HG03097 (cell line): Measurements from ENCODE around the gene RTL3.
"Not testable (repeated sequence)": the region's sequence is repeated elsewhere in the genome, so short reads cannot be mapped to it uniquely, and the experiment has no call there.

ENCODE experiments used
- ATAC-seq: cut with Tn5 transposase; IDR thresholded peaks from one replicate; pipeline ENCODE4 v1.9.1; 2021; ENCODE audit not compliant: unreplicated experiment, low FRiP score

The RTL3 gene, protein sequence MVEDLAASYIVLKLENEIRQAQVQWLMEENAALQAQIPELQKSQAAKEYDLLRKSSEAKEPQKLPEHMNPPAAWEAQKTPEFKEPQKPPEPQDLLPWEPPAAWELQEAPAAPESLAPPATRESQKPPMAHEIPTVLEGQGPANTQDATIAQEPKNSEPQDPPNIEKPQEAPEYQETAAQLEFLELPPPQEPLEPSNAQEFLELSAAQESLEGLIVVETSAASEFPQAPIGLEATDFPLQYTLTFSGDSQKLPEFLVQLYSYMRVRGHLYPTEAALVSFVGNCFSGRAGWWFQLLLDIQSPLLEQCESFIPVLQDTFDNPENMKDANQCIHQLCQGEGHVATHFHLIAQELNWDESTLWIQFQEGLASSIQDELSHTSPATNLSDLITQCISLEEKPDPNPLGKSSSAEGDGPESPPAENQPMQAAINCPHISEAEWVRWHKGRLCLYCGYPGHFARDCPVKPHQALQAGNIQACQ

DNA sequence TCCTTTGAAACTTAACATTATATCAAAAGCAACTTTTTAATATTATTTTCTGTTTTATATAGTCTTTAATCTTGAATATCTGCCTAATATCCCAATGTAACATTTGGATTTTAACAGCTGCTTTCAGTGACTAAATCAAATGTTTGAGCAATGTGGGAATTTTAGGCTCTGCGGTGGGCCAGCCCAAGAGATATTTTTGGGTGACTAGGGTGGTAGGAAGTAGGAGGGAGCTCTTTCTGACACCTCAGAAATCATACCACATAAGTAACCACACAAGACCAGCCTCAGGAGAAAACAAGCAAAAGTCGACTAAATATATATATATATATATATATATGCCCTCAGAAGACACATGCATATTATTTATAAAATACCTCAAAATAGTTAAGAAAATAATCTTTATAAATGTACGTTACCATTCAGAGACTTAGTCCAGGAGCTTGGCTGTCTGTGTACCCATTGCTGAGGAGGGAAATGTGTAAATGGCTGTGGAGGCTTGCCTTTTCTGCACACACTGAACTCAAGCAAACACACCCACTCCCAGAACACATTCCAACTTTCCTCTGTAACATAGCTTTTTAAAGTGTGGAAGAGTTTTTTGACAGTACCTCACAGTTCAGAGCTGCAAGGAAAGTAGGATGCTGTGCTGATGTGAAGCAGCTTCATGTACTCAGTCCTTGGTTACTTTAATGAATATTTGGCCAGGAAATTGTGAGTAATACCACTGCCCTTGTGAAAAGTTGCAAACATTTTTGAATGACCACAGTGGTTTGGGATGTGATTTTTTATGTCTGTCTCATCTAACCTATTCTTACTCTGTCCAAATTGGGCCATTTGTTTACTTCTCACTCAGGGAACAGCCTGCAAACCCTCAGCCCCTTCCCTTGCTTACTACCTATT is at the start of gene RTL3:
TSS of gene RTL3 (minus strand) at position 484 of the 900 bp plus-strand sequence. CDS start 908 bp downstream, outside the sequence.
- ATAC-seq, result no peak

DNA sequence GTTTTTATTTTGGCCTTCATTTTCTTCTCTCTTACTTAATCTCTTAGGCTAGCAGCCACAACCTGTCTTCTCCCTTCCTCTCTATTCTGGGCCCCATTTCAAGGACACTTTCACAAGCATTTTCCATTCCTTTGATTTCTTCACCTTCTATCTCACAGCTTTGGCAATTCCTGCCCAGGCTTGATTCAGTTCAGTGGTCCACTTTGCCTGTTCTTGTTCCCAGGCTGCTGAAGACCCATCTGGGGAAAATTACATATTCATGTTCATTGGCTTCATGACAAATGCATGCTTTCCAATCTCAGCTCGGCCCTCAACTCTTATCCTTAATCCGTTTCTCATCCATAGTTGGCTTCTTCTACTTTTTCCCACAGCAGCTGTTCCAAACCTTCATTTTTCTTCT is 49.7 kb upstream of the RTL3 start:
- ATAC-seq, result no peak

DNA sequence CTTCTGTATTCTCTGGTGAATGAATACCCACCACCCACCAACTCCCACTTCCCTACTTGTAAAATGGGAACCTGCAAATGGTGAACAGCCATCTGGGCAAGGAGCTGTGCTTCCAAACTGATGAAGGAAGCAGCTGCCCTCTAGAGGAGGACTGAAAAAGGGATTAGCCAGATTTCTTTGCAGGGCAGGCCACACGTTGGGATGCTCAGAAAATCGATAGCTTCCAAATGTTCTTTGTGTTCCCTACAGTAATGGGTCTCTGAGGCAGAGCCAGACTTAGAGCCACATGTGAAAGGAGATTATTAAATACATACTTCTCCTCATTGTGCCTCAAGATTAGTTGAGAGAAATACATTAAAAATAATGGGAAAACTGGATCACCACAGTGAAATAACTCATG is 49.1 kb upstream of the RTL3 start:
- ATAC-seq, result no peak

DNA sequence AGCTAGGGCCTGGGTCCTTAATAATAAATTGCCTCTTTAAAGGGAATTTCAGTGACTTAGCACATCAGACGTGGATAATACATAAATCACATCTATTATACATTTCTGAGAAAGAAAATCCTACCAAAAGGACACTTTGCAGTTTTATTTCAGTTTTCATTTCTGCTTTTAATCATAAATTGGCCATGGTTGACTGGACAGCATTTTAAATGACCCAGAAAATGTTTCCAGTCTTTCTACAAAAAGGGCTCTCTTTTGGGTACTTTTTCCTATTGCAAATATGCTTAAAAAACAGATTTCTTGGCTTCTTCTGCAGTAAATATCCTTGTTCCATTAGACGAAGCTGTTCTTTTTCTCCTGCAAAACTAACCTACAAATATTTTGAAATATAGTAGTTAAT is 46.9 kb upstream of the RTL3 start:
- no peak for ATAC-seq

DNA sequence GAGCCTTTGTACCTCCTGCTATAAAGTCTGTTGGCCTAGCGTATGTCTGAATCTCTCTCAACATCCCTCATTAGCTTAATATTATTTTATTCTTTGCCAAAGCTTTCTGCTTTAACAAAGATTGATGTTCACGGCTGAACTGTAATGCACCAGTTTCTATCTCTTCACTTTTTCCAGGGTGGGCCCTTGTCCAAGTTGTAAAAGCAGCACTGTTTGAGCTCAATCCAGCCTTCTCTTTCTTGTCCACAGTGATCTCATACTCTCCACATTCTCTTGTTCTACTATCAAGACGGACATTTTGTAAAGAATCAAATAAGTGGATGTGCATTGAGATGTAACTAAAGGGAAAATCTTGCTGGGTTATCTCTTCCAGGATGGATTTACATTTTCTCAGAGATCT is 34.4 kb upstream of the RTL3 start:
- ATAC-seq, result no peak

DNA sequence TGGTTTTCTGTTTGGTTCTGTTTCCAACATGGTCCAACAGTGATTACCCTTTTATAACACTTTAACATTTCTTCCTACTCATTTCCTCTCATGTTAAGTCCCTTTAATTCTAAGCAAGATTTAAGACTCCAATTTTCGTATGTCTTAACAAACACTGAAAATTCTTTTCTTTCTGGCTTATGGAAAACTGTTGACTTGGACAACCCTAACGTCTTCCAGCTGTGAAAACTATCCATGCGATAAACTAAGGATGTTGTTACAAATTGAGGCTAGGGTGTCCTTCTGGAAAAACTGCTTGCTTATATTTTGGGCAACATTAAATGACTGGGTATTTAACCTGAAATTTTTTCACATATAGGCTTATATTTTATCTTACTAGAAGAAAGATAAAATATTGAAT is 33.9 kb upstream of the RTL3 start:
- no peak for ATAC-seq

DNA sequence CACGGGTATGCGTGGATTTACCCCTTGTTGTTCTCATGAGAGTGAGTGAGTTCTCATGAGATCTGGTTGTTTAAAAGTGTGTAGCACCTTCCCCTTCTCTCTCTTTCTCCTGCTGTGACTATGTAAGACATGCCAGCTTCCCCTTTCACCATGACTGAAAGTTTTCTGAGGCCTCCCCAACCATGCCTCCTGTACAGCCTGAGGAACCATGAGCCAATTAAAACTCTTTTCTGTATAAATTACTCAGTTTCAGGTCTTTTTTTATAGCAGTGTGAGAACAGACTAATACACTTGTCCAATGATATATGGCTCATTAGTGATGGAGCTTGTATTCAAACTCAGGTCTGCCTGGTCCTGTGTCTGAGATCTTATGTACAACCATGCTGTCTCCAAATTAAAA is 28.5 kb upstream of the RTL3 start:
- peak; percentile 70 for ATAC-seq

DNA sequence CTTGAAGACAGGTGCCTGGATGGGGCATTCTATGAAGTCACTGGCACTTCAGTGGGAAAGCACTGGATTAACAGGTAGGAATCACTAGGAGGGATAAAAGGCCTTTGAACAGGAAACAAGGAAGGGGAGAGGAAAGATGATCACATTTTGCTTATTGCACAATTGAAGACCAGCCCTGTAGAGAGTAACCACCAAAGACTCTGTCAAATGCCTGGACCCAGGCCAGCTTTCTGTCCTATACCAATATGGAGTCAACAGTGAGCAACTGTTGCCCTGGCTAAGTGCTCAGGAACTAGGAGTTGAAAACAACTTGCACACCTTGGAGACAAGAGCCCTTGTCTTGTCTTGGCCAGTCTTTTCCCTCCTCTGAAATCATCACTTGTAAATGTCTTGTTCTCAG is 14.1 kb upstream of the RTL3 start:
- ATAC-seq, result no peak

DNA sequence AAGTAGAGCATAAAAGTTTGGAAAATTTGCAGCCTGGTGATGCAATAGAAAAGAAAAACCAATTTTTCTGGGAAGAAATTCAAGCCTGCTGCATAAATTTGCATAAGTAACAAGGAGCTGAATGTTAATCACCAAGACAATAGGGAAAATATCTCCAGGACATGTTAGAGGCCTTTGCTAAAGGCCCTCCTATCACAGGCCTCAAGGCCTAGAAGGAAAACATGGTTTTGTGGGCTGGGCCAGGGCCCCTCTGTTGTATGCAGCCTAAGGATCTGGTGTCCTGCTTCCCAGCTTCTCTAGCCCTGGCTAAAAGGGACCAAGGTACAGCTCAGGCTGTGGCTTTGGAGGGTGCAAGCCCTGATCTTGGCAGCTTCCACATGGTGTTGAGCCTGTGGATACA is 6.2 kb upstream of the RTL3 start:
- ATAC-seq, result no peak

DNA sequence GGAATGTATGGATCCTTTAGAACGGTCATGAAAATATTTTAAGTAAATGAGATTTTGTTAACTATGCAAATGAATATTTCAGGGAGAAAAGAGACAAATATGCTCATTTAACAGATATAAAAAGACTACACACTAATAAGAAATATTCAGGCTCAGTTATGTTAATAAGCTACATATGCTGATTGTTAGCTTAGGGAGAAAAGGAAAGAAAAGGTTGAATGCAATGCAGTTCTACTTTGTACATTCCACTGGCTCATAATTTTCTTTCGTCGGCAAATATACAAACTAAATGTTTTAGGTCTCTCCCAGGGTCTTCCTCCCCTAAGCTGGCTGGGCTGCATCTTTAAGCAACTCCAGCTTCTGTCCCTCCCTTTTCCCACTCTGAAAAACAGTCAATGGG is 2.7 kb upstream of the RTL3 start:
- ATAC-seq, result no peak

DNA sequence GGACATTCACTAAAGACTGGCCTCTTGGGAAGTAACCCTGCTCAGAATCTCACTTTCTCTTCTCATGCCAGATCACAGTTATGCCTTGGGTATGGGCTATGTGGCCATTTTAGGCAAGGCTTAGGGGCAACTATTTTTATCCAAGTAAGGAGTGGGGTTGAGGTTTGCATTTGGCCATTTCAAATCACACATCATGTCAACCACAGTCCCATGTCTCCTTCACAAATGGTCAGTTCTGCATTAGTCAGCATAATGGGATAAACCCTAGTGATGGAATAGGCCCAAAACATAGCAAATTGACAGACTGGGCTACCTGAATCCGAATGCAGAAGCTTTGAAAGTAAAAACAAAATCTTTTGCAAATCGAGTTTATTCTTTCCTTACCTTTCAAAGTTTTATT is 827 bp upstream of the RTL3 start:
- ATAC-seq, result no peak

DNA sequence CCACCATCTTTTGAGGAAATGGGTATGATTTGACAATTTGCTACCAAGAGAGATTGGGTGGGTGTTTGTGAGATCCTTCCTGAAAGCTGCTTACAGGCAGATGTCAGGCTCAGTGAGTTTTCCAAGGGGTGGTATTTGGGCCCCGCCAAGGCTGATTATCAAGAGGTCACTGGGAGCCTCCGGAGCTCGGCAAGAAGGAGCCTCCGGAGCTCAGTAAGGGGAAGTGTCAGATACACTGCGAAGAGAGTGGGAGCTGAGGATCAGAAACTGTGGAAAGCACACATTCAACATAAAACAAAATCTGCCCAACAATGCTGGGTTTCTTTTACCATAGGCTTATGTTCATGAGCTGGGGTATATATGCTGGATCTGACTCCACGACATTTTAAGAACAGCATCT is 714 bp downstream of the RTL3 start:
- ATAC-seq, result no peak

DNA sequence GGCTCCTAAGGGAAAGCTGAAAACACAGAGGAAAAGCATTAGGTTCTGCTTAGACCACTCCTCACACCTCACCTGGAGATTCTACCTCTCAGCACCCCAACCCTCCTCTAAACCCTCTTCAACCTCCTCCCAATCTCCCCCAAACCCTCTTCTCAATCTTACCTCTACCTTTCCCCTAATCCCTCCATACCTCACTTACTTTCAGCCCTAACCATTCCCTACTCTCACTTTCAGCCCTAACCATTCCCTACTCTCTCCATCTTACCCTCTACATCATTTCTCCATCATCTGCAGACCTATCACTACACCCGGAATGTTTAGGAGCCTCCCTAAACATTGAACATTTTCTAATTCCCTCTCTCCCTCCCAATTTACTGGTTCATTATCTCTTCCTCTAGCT is 3.5 kb downstream of the RTL3 start:
- ATAC-seq, result no peak

DNA sequence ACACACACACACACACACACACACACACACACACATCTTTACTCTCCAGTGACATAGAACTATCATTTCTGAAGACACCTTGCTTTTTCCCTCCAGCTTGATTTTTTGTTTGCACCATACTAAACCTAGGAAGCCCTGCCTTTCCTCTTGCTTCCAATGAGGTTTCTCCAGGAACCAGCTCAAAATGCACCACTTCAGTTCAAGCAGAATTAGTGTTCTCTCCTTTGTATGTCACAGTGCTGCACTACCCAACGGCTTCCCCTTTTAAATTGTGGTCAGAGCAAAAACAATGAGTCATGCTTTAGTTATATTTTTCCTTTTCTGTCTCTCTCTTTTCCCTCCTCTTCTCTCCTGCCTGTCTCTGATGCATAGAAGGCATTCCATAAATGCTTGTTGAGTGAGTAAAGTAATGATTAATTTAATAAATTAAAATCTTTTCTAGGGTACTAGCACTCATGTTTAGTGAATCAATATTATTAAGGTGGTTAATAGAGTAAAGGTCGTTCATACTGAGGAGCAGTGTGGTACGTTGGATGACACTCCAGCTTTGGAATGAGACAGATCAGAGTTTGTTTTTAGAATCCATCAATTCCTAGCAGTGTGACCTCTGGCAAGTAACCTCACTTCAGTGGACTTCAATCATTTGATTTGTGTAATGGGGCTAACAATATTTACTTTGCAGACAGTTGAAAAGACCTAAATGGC is 5.9 kb downstream of the RTL3 start:
- no peak for ATAC-seq

DNA sequence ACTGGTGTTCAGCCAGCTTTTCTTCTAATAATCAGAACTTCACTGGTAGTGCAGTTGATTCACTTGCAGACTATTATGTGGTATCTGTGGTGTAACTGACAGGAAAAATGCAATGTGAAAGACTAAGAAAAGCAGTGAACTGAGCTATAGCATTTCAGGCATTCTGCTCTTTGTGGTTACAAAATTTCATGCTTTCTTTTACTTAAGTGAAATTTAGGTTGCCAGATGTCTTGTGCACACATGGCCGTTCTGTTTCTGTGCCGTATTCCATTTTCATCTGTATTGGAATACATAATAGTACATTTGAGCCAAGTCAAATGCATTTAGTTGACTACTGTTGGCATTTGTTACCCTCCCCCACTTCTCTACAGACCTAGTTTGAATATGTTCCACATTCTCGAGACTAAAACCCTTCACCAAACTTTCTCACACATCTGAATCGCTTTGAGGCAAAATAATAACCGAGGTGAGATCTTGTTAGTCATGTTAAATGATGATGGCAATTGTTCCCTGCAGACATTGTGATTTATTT is 8.2 kb downstream of the RTL3 start:
- ATAC-seq, result peak; percentile 79

DNA sequence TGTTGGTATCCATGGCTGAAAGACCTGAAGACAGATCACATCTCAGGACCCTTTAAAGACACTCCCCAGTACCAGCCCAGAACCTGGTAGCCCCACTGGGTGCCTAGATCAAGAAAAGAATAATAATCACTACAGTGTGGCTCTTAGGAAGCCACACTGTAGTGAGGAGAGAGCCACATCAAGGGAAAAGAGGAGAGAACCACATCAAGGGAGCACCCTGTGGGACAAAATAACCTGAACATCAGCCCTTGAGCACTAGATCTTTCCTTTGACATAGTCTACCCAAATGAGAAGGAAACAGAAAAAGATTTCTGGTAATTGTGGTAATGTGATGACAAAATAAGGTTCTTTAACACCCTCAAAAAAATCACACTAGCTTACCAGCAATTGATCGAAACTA is 15.3 kb downstream of the RTL3 start:
- no peak for ATAC-seq

DNA sequence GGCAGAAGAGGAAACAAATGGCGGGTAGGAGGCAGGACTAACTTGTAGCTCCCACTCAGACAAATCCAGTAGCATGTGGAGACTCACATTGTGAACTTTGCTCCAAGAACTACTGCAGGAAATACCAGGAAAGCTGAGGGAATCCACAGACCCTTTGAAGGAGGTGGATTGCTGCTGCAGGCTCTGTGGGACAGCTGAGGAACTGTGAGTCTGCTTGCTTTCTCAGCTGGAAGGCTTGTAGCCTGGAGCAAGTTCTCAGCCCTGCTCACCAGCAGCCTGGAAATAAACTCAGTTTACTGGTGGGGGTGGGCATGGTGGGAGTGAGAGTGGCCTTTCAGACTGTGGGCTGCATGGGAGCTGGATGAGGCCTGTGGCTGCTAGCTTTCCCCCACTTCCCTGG is 16.0 kb downstream of the RTL3 start:
- ATAC-seq, result no peak

DNA sequence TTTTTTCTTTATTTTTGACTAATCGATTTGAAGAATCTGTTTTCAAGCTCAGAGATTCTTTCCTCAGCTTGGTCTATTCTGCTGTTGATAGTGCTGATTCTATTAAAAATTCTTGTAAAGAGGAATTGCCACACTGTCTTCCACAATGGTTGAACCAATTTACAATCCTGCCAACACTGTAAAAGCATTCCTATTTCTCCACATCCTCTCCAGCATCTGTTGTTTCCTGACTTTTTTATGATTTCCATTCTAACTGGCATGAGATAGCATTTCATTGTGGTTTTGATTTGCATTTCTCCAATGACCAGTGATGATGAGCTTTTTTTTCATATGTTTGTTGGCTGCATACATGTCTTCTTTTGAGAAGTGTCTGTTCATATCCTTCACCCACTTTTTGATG is 23.0 kb downstream of the RTL3 start:
- ATAC-seq, result not testable (repeated sequence)

DNA sequence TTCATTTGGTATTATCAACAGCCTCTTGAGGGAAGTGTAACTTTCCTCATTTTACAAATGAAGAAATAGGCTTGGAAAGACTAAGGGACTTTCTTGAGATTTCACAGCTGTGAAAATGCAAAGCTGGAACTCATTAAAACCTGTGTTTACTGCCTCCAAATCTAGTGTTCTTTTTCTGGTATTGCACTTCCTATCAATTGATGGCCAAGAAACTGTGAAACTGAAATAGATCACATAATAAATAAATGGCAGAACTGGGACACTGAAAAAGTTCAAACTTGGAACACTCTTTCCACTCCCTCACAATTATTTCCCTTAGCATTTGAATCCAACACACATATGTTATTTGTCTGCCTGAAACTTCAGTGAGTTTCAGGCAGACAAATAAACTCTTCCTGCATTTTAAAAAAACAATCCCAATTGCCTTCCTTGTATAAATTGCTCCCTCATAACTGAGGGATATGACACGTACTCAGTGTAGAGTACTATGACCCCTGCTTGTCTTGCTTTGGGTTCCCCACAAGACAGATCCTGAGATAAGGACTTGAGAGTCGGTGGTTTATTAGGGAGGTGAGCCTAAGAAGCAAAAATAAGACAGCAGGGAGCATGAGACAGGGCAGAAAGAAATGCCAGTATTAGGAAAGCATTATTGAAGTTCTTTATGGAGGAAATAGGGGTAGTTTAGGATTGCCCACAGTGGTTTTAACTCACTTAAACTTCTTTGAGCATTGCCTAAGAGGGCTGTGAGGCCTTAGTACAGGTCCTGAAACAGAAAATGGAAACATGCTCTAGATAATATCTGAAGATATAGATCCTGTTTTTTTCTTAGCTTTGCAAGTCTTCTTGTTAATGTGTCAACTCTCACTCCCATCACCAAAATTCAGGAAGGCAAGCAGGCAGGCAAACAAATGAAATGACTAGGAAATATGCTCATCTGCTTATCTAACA is 33.9 kb downstream of the RTL3 start:
- ATAC-seq, result no peak

DNA sequence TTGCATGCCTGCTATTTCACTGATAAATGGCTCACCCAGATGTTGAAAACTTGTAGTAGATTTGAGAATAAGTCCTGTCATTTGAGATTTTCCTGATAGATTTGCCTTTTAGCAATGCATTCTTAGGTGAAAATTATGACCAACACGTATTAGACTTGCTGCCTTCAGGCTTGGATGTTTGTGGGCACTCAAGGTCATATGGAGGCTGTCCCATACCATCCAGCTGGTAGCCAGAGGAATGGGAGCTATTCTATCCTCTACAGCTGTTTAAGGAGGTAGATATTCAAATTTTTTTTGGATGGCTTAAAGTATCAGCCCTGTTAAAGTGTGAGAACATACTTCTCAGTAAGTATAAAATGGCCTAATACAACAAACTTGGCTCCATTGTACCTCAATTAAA is 34.7 kb downstream of the RTL3 start:
- ATAC-seq, result no peak
